HG03354 (cell line): Measurements from ENCODE around the gene ARL6IP4.
"Not testable (repeated sequence)": the region's sequence is repeated elsewhere in the genome, so short reads cannot be mapped to it uniquely, and the experiment has no call there.

Experiments used
- ATAC-seq: cut with Tn5 transposase; IDR thresholded peaks from one replicate; pipeline ENCODE4 v1.9.1; 2021; ENCODE audit warnings: mild to moderate bottlenecking; ENCODE audit not compliant: unreplicated experiment, poor library complexity, severe bottlenecking

ARL6IP4 gene

DNA sequence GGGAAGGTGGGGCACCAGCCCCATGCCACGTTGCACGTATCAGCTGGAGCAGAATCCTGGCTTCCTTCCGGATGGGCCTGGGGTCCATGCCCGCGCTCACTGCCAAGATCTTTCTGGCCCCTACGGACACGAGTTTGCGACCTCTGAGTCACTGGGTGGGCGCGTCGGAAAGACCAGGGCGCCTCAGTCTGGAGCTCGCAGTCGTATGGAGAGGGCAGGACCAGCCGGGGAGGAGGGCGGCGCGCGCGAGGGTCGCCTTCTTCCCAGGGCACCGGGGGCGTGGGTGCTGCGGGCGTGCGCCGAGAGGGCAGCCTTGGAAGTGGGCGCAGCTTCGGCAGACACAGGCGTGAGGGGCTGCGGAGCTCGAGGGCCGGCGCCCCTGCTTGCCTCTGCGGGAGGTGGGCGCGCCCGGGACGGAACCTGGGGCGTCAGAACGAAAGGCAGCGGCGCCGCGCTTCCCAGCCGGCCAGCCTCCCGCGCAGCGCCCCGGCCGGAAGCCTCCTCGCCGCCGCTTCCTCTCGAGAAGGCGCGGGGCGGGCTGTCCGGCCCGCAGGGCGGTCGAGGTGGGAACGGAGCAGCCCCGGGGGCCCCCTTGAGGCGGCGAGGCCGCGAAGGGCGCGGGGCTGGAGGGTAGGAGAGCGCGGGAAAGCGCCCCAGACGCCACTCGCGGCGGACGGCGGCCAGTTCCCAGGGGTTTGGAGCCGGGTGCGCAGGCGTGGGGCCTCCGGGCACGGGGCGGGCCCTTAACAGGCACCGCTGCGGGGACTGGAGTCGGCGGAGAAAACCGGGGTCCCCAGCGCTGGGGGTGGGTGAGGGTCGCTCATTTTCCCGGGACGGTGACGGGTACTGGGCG lies at the start of gene ARL6IP4:
ARL6IP4 (plus strand) TSS at position 499 of the 853 bp plus-strand sequence. CDS start 459 bp downstream, outside the sequence.
- ATAC-seq = peak; percentile 67

GRCh38 chr12:122932207-122932606 lies 48.3 kb upstream of the ARL6IP4 start:
- ATAC-seq = no peak

DNA sequence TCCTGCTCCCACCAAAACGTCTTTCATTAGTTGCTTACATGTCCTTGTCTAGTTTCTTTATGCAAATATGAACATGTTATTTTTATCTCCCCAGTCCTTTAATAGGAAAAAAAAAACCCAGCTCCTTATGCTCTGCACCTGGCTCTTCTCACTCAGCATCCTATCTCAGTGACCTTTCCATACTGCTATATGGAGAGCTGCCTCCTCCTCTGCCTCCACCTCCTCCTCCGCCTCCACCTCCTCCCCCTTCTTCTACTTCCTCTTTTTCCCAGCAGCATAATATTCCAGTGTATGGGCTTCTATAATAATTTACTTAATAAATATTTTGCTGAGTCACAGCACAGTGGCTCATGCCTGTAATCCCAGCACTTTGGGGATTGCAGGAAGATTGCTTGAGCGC lies 45.8 kb upstream of the ARL6IP4 start:
- ATAC-seq = no peak

DNA sequence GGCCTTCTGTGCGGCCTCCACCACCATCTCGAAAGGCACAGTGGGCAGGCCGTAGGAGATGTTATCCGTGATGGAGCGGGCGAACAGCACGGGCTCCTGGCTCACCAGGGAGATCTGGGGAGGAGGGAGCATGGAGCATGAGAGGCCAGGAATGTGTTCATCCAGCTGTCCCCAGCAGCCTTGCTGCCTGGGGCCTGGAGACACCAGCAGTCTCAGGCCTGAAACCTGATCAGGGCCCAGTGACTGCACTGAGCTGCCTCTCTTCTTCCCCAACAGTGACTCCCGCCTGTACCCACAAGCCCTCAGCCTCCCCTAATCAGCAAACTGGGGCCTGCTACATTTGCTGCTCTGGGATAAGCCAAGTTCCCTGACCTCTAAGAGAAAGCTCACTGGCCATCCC lies 45.2 kb upstream of the ARL6IP4 start:
- ATAC-seq = no peak

GRCh38 chr12:122937622-122938091 lies 42.8 kb upstream of the ARL6IP4 start:
- no peak for ATAC-seq

GRCh38 chr12:122939125-122939524 lies 41.4 kb upstream of the ARL6IP4 start:
- no peak for ATAC-seq

GRCh38 chr12:122941351-122941750 lies 39.1 kb upstream of the ARL6IP4 start:
- not testable (repeated sequence) for ATAC-seq

GRCh38 chr12:122942637-122943036 lies 37.8 kb upstream of the ARL6IP4 start:
- ATAC-seq = no peak

DNA sequence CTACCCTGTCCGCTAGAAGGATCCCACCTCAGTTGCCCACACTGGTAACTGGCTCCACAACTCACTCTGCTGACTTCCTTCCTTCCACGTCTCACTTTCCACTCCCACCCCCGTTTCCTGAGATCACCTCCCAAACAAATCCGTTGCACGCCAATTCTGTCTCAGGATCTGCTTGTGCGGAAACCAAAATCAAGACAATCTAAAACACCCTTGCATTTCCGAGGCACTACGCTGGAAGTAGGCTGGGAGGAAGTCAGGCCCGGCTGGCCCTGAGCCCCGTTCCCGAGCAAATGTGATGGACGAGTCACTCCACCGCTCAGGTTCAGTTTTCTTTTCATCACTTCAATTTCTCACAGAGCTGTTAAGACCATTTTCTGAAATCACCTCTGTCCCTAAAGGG lies 37.3 kb upstream of the ARL6IP4 start:
- no peak for ATAC-seq

DNA sequence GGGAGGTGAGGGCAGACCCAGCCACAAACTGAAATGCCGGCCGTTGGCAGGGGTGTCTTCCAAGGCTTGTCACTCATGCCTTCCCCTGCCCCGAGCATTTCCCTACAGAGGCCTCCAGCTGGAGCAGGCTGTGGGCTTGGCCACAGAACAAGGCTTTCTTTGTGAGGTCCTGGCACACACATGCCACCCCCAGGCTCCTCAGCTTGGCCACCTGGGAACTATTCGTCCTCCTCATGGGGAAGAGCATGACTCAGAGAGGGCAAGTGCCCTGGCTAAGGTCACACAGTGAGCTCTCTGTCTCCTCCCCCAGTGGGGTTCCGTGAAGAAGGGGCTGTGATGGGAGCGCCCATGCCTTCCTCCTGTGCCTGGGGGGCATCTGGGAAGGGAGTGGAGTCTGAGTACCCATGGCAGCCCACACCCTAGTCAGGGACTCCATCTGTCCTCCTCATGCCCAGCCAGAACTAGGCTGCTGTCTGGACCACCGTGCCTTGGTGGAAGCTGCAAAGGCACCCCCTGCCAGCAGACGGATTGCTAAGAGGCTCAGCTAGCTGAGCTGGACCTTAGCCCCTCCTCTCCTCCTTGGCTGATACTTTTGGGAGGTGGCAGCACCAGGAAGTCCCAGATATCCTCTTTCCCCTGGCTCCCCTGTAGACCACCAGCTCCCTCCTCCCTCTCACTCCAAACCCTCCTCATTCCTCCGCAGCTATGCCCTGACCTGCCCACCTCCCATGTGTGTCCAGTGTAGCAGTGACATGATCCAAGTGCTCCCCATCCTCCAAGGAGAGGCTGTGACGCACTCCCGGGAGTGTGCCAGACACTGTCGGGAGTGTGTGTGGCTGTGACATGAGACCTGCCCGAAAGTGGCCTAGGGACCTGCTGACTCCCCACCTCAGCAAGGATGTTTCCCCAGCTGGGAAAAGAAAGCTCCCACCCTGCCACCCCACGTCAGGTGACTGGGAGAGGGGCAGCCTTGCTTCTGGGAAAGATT lies 35.6 kb upstream of the ARL6IP4 start:
- no peak for ATAC-seq

DNA sequence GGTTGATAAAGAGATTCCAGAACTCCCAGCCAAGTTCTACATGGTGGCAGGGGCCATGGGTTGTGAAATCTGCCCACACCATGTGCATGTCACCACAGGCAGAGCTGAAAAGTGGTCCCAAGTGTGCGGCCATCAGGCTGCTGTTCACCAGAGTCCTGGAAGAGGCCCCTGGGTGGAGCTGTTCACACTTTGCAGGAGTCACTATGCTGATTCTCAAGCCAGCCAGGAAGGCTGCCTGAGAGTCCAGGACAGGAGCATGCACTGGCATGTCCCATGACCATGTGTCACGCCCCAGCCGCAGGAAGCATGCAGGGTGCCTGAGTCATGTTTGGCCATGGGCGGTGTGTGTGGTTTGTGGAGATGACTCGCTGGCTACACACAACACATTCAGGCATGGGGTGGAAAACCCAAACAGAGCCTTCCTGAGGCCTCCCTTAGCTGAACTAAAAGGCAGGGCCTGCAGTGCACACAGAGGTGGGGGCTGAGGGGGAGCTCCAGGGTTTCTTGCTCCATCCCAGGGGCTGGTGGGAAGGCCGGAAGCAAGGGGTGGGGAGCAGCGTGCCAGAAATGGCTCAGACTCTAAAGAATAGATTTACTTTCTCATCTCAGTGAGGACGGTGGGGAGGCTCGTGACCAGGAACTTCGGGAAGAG lies 33.7 kb upstream of the ARL6IP4 start:
- no peak for ATAC-seq

DNA sequence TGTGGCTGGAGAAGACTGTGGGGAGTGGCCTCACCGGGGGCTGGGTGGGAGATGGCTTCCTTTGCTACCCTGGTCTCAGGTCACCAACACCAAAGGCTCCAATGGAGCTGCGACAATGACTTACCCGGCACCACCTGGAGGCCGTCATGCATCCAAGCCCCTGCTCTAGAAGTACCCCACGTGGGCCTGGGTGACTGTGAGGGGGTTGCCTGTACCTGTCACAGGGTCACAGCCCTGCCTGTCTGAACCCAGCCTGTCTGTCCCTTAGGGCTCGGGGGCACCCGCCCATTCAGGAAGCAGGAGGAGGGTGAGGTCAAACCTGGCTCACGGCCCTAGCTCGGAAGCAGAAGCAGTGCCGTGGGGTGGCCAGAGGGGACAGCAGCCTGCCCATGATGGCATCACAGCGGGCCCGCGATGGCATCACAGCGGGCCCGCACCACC lies 33.1 kb upstream of the ARL6IP4 start:
- ATAC-seq = no peak

- no peak for ATAC-seq
Observed at GRCh38 chr12:122948605-122949004, 31.9 kb upstream of the ARL6IP4 start.

GRCh38 chr12:122949405-122949804 lies 31.1 kb upstream of the ARL6IP4 start:
- no peak for ATAC-seq

DNA sequence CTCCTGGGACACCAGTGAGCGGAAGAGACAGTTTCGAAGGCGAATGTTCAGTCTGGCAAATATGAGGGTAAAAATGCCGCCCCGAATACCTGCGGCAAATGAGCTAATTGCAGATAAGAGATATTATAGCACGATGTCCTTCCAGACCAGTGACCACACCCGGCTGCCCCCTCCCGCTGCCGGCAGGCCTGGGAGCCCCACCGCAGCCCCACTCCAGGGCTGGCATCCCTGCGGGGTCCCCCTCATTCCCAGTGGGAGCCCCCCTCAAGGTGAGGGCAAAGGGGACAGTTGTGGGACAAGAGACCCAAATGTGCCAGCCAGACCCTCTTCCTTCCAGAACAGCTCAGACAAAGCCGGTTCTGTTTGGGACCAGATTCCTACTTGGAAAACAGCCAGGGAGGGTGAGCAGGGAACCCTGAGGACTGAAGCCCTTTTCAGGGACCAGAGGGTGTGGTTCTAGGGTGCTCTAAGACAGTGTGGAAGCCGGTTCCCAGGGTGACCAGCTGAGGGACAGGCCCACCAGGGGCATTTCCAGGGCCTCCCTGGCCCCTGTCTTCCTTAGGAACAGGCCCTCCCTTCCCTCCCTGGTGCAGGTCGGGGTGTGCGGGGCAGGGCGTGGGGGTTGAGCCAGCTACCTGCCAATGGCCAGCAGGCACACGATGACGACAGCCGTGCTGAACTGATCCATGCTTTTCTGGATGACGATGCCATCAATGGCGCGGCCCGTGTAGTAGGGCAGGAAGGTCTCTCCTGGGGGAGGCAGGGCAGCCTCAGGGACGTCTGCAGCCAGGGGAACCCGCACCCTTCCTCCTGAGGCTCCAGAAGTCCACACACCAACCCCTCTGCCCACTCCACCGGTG lies 30.4 kb upstream of the ARL6IP4 start:
- ATAC-seq = no peak

DNA sequence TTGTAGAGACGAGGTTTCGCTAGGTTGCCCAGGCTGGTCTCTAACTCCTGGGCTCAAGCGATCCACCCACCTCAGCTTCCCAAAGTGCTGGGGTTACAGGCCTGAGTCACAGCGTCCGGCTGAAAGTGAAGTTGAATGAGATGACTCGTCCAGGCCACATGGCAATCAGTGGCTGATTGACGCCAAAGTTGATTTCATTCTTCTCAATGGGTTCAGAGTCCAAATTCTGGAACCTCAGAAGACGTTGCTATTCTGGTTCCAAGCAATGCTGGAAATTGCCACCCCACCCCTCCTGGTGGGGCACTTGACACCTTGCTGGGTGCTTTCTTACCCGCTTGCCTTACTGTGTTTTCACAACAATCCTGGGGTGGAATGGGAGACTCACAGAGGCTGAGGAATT lies 29.1 kb upstream of the ARL6IP4 start:
- ATAC-seq = no peak

DNA sequence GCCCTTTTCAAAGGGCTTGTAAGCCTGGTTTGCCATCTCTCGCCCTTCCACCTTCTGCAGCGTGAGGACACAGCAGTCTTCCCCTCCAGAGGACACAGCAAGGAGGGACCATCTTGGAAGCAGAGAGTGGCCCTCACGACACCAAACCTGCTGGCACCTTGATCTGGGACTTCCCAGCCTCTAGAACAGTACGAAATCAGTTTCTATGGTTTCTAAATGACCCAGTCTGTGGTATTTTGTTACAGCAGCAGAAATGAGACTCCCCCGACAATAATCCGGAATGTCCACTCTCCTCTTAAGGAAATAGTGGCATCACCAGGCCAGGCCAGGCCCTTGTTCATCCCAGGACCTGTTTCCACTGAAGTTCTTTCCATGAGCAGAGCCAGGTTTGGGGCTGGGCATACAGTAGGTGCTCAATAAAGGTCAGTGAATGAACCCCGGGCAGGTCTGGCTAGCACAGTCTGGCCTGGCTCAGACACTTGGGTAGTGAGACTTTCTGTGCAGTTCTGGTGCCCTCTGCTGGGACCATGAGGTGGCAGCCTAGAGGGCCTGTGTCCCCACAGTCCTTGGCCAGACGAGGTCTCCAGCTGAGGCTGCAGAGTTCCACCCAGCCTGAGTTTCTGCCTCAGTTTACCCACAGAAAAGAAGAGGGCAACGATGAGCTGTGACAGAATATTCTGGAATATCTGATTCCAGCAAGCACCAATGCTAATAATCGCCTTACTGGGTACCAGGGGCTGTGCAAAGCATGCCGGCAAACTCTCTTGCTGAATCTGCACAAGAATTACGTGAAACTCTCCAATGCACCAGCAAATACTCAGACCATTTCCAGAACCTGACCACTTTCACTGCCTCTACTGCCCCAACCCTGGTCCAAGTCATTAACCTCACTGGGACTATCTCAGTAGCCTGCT lies 28.2 kb upstream of the ARL6IP4 start:
- ATAC-seq = peak; percentile 72

DNA sequence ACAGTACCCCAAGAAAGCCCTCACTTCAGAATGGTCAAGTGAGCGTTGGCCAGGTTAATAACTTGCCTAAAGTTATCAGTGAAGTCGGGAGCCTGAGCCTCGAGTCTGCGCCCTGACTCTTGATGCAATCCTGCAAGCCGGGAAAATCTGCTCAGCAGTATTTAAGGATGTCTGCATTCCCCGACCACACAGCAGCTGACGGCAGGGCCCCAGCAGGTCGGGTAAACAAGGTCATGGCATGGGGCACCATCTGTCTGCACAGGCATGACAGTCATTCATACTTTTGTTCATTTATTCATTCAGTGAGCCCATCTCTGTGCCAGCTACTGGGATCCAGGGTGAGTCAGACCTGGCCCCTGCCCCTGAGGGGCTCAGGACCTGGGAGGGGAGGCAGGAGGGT lies 25.3 kb upstream of the ARL6IP4 start:
- ATAC-seq = no peak
